Embryonic facial prominence (tissue), 1 donor: ENCODE data around the gene SLC35C1.
"Not testable (repeated sequence)": the region's sequence is repeated elsewhere in the genome, so short reads cannot be mapped to it uniquely, and the experiment has no call there.

Experiments used
- DNase-seq: peaks from one replicate; pipeline ENCODE4 v3.0.0-alpha.2; 2016; ENCODE audit errors: extremely low spot score

The SLC35C1 gene

GRCh38 chr11:45788887-45789286 is 16.1 kb upstream of the SLC35C1 start:
- DNase-seq = no peak

GRCh38 chr11:45791524-45791923 is 13.4 kb upstream of the SLC35C1 start:
- DNase-seq = no peak

- DNase-seq = no peak
These were observed 10.8 kb upstream of the SLC35C1 start for GRCh38 chr11:45794169-45794568.

GRCh38 chr11:45795379-45795778 is 9.6 kb upstream of the SLC35C1 start:
- DNase-seq = no peak

GRCh38 chr11:45796461-45796861 is 8.5 kb upstream of the SLC35C1 start:
- DNase-seq = no peak

- DNase-seq = no peak
These were observed 6.0 kb upstream of the SLC35C1 start for GRCh38 chr11:45798793-45799441.

- DNase-seq = no peak
These were observed 5.4 kb upstream of the SLC35C1 start for GRCh38 chr11:45799562-45799961.

GRCh38 chr11:45800261-45800660 is 4.7 kb upstream of the SLC35C1 start:
- DNase-seq = no peak

- no peak for DNase-seq
These were observed 3.1 kb upstream of the SLC35C1 start for GRCh38 chr11:45801723-45802315.

GRCh38 chr11:45802531-45803317 is 2.2 kb upstream of the SLC35C1 start:
- no peak for DNase-seq

- peak; percentile 14 for DNase-seq
These were observed 783 bp upstream of the SLC35C1 start for GRCh38 chr11:45803971-45804760.

- peak; percentile 13 for DNase-seq
These were observed 539 bp downstream of the SLC35C1 start for GRCh38 chr11:45805305-45806071.

GRCh38 chr11:45806072-45806933 is 1.4 kb downstream of the SLC35C1 start:
- no peak for DNase-seq

GRCh38 chr11:45806937-45807791 is 2.2 kb downstream of the SLC35C1 start:
- no peak for DNase-seq

- no peak for DNase-seq
These were observed 2.9 kb downstream of the SLC35C1 start for GRCh38 chr11:45807792-45808238.

GRCh38 chr11:45808427-45808826 is 3.5 kb downstream of the SLC35C1 start:
- not testable (repeated sequence) for DNase-seq

- no peak for DNase-seq
These were observed 4.8 kb downstream of the SLC35C1 start for GRCh38 chr11:45809456-45810395.

- no peak for DNase-seq
These were observed 5.6 kb downstream of the SLC35C1 start for GRCh38 chr11:45810431-45811108.
